GM23248 (cell line): ENCODE data around the gene MED25.

Experiments used
- EZH2 ChIP-seq: fragments of 200-600 bp; sonication (generic); IDR thresholded peaks from 2 replicates; pipeline ENCODE4 v1.6.1; 2018; ENCODE audit warnings: antibody characterized with exemption, mild to moderate bottlenecking; ENCODE audit not compliant: insufficient read depth, poor library complexity, severe bottlenecking
- EZH2phosphoT487 ChIP-seq: fragments of 200-600 bp; sonication (generic); IDR thresholded peaks from 2 replicates; pipeline ENCODE4 v1.6.1; 2018; ENCODE audit warnings: antibody characterized with exemption, moderate library complexity, mild to moderate bottlenecking, low read depth; ENCODE audit not compliant: insufficient read depth

GRCh38 chr19:49877879-49878743, 60.0 kb downstream of the MED25 start:
- no peak for TF ChIP-seq EZH2
- TF ChIP-seq EZH2phosphoT487: no peak
